Measurements from ENCODE around the gene CCNQ.

GRCh38 chrX:153560000-153560399 is 38.9 kb downstream of the CCNQ start:
- TF ChIP-seq CTCF (IDR thresholded peaks at IDR 0.05; ENCODE audit: low read depth, low read length) (no peak), MYC (IDR thresholded peaks at IDR 0.05; ENCODE audit: low read depth, low read length) (no peak), POLR2A (IDR thresholded peaks at IDR 0.05; ENCODE audit: extremely low read depth, insufficient read length) (no peak)

Data from NB4 (cell line).